ENCODE results near the gene ERC1. TPM values are rescaled to one million over a fixed set of nuclear protein-coding genes. Genes with fewer than 3 reads are reported as not detected.

The ERC1 gene
- total RNA-seq, 2 donors from 2014 or later = 40.3 to 43.0 TPM

- TF ChIP-seq, protein P1, sequence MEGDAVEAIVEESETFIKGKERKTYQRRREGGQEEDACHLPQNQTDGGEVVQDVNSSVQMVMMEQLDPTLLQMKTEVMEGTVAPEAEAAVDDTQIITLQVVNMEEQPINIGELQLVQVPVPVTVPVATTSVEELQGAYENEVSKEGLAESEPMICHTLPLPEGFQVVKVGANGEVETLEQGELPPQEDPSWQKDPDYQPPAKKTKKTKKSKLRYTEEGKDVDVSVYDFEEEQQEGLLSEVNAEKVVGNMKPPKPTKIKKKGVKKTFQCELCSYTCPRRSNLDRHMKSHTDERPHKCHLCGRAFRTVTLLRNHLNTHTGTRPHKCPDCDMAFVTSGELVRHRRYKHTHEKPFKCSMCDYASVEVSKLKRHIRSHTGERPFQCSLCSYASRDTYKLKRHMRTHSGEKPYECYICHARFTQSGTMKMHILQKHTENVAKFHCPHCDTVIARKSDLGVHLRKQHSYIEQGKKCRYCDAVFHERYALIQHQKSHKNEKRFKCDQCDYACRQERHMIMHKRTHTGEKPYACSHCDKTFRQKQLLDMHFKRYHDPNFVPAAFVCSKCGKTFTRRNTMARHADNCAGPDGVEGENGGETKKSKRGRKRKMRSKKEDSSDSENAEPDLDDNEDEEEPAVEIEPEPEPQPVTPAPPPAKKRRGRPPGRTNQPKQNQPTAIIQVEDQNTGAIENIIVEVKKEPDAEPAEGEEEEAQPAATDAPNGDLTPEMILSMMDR (IDR thresholded peaks at IDR 0.05) = no peak
- Histone ChIP-seq H3K9me3 (no peaks in the 10 kb centered on the region), H3K27me3 (no peaks in the 10 kb centered on the region), H3K36me3 (no peaks in the 10 kb centered on the region), H3K4me1 (peaks cover 0 to 8% of the 10 kb centered on the region in 2 donors), H3K4me3 (no peak overlapping the region), H3K27ac (no peak overlapping the region)
- DNase-seq (ENCODE audit: low spot score) = no peak
These were observed 511.8 kb downstream of the ERC1 start for GRCh38 chr12:1502831-1503230.

DNA sequence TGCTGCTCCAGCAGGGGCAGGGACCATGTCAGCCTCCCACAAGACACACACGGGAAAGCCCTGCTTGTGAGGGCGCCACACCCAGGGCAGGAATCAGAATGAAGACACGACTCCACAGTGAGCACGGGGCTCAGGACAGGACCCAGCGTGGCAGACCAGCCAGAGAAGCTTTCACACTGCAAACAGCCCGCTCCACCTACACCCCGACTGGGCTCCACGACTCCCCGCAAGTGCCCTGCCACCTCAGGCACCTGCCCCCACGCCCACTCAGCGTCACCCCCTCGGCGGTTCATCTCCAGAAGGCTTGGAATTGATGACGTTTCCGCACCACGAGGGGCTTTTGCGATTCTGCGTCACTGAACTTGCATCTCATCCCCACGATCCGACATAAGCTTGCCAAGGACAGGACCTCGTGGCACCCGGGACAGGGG is 512.3 kb downstream of the ERC1 start:
- no peak for DNase-seq (ENCODE audit: low spot score)
- Histone ChIP-seq H3K27ac (no peak overlapping the region), H3K36me3 (no peaks in the 10 kb centered on the region), H3K4me3 (no peak overlapping the region), H3K27me3 (no peaks in the 10 kb centered on the region), H3K9me3 (no peaks in the 10 kb centered on the region), H3K4me1 (peaks cover 0 to 8% of the 10 kb centered on the region in 2 donors)
- TF ChIP-seq, protein P1 (IDR thresholded peaks at IDR 0.05) = no peak

DNA sequence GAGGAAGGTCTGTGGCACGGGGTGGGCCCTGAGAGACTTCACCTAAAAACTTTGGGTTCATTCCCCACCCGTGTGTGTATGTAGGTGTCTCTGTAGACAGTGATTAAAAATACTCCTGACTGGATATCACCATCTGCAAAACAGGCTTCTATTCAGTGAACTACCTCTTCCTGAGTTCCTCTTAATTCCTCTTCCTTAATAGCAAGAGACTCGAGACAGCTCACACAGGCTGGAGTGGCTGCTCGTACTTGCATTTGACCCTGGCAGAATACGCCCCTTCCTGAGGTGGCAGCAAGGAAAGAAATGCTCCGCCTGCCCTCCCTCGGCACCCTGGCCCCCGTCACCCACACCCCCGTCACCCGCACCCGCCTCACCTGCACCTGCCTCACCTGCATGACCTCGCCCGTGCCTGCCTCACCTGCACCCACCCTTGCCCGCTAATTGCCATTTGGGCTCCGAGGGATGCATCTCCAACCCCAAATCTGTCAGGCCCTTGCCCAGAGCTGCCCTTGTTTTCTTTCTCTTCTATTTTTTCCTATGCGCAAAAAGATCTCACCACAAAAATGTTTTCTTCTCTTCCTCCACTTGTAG is 513.4 kb downstream of the ERC1 start:
- no peak for DNase-seq (ENCODE audit: low spot score)
- Histone ChIP-seq H3K9me3 (no peaks in the 10 kb centered on the region), H3K36me3 (no peaks in the 10 kb centered on the region), H3K27ac (no peak overlapping the region), H3K27me3 (no peaks in the 10 kb centered on the region), H3K4me3 (no peak overlapping the region), H3K4me1 (peaks cover 0 to 8% of the 10 kb centered on the region in 2 donors)
- TF ChIP-seq, protein P1 (IDR thresholded peaks at IDR 0.05) = no peak

GRCh38 chr12:1504895-1505311 is 513.9 kb downstream of the ERC1 start:
- Histone ChIP-seq H3K27ac (no peak overlapping the region), H3K9me3 (no peaks in the 10 kb centered on the region), H3K36me3 (no peaks in the 10 kb centered on the region), H3K4me1 (peaks cover 0 to 8% of the 10 kb centered on the region in 2 donors), H3K4me3 (no peak overlapping the region), H3K27me3 (no peaks in the 10 kb centered on the region)
- DNase-seq (ENCODE audit: low spot score) = no peak
- TF ChIP-seq, protein P1 (IDR thresholded peaks at IDR 0.05) = no peak

GRCh38 chr12:1505576-1505975 is 514.6 kb downstream of the ERC1 start:
- no peaks in the 10 kb centered on the region for H3K27me3 ChIP-seq
- H3K27ac ChIP-seq = no peak overlapping the region
- no peaks in the 10 kb centered on the region for H3K36me3 ChIP-seq
- TF ChIP-seq, protein P1 (IDR thresholded peaks at IDR 0.05) = no peak
- DNase-seq (ENCODE audit: low spot score) = no peak
- H3K9me3 ChIP-seq = no peaks in the 10 kb centered on the region
- H3K4me1 ChIP-seq = peaks cover 0 to under 1% of the 10 kb centered on the region in 2 donors
- no peak overlapping the region for H3K4me3 ChIP-seq

GRCh38 chr12:1507308-1507707 is 516.3 kb downstream of the ERC1 start:
- no peaks in the 10 kb centered on the region for H3K27me3 ChIP-seq
- no peak overlapping the region for H3K27ac ChIP-seq
- DNase-seq (ENCODE audit: low spot score) = no peak
- no peaks in the 10 kb centered on the region for H3K9me3 ChIP-seq
- TF ChIP-seq, protein P1 (IDR thresholded peaks at IDR 0.05) = no peak
- H3K4me1 ChIP-seq = no peaks in the 10 kb centered on the region
- H3K4me3 ChIP-seq = no peak overlapping the region
- H3K36me3 ChIP-seq = no peaks in the 10 kb centered on the region

Data from right atrium auricular region (tissue), 2 donors.